CD4-positive, alpha-beta T cell (primary cell): ENCODE results near the gene DLG1. TPM values are rescaled to one million over a fixed set of nuclear protein-coding genes. Genes with fewer than 3 reads are reported as not detected.

Experiments used
- ATAC-seq: fragments of 200-7000 bp; cut with Tn5 transposase; one replicate; pipeline ENCODE4 v1.10.0; 2022; ENCODE audit warnings: mild to moderate bottlenecking; ENCODE audit not compliant: poor library complexity
- CTCF ChIA-PET: fragments of 350-600 bp; sonication (Branson Sonifier 250); formaldehyde crosslinking; loops from one replicate; lab custom pipeline; 2021; ENCODE audit warnings: antibody characterized with exemption, inconsistent platforms; lab: Charles Lee
- POLR2A ChIA-PET: fragments of 350-600 bp; sonication (Branson Sonifier 250); formaldehyde crosslinking; loops from one replicate; lab custom pipeline; 2021; ENCODE audit warnings: antibody characterized with exemption, inconsistent platforms; lab: Charles Lee
- DNase-seq, 14 experiments: peaks; one replicate each; pipeline ENCODE4 v3.0.0-alpha.2; 2013 to 2020; ENCODE audit warnings: mixed read lengths in 2 of 14
- H3K27ac ChIP-seq, 2 donors: one replicate each; pipeline versions ENCODE4 v1.5.1 to v1.7.0; 2013; ENCODE audit warnings: low read length in 2 of 2, low read depth in 1 of 2, mild to moderate bottlenecking in 1 of 2
- H3K27me3 ChIP-seq, 2 experiments: 1 replicate in 1 of 2; 2 replicates in 1 of 2; pipeline versions ENCODE4 v1.6.1 to v1.7.0; 2013; ENCODE audit warnings: low read length in 2 of 2, control low read depth in 1 of 2, mild to moderate bottlenecking in 1 of 2, moderate library complexity in 1 of 2; ENCODE audit not compliant: insufficient read depth in 2 of 2, control insufficient read depth in 1 of 2
- H3K36me3 ChIP-seq: one replicate; pipeline ENCODE4 v1.6.1; 2013; ENCODE audit warnings: low read length, control low read depth; ENCODE audit not compliant: insufficient read depth
- H3K4me1 ChIP-seq: one replicate; pipeline ENCODE4 v1.6.1; 2013; ENCODE audit warnings: low read length, control low read depth; ENCODE audit not compliant: insufficient read depth
- H3K4me3 ChIP-seq: one replicate; pipeline ENCODE4 v1.5.1; 2013; ENCODE audit warnings: mild to moderate bottlenecking, low read length, moderate library complexity
- H3K9me3 ChIP-seq, 2 experiments: 1 replicate in 1 of 2; 2 replicates in 1 of 2; pipeline versions ENCODE4 v1.6.1 to v1.7.0; 2013; ENCODE audit warnings: low read length in 2 of 2, mild to moderate bottlenecking in 2 of 2, control low read depth in 1 of 2, moderate library complexity in 1 of 2; ENCODE audit not compliant: control insufficient read depth in 1 of 2, insufficient read depth in 1 of 2
- H3K27ac Mint-ChIP-seq: one replicate; pipeline ENCODE4 v1.8.0; 2020; ENCODE audit warnings: mixed read lengths
- H3K27me3 Mint-ChIP-seq: one replicate; pipeline ENCODE4 v1.8.0; 2021; ENCODE audit warnings: mixed read lengths
- H3K36me3 Mint-ChIP-seq: one replicate; pipeline ENCODE4 v1.8.0; 2021; ENCODE audit warnings: low read depth, mixed read lengths
- H3K4me1 Mint-ChIP-seq: one replicate; pipeline ENCODE4 v1.8.0; 2021; ENCODE audit warnings: low read depth, mixed read lengths
- H3K4me3 Mint-ChIP-seq: one replicate; pipeline ENCODE4 v1.8.0; 2020; ENCODE audit warnings: mild to moderate bottlenecking, mixed read lengths
- H3K9me3 Mint-ChIP-seq: one replicate; pipeline ENCODE4 v1.8.0; 2020; ENCODE audit warnings: mixed read lengths
- intact Hi-C, 2 experiments: fragments of 100-400 bp; cut with DNase I in 1 of 2; cut with micrococcal nuclease in 1 of 2; formaldehyde crosslinking; loops; one replicate each; pipeline versions ENCODE4 v1.15.1 to v1.9.0; 2023 to 2025; cut with DNase I, micrococcal nuclease
- total RNA-seq, 174 experiments: library from RNA in 2 of 174; stranded (reverse) in 2 of 174; gene quantifications; one replicate each; pipeline ENCODE4 v1.2.3 and lab custom pipeline; 2021 to 2026
- TF ChIP-seq, protein P1 (sequence below): fragments of 200-600 bp; IDR thresholded peaks from one replicate; pipeline ENCODE4 v1.8.0; 2022; ENCODE audit warnings: antibody characterized with exemption, mild to moderate bottlenecking

The DLG1 gene
- total RNA-seq, 2 experiments from 2014 or later: 86.8 to 91.8 TPM

DNA sequence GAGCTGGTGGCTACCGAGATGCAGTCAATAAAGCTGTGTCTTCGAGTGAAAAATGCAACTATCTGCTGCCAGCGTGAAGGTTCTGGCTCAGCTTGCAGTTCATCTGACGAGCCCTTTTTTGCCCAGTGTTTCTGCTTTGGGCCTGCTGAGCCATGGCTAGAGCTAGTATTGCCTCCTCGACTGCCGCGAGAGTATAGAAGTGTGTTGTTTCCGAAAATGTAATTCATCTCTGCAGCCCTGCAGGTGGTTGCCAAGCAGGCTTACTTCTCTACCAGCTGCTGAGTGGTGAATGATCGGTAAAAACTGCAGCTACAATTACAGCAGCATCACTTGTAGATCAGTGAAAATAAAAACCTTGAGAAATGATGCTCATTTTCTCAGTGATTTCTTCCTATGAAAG is 114.8 kb downstream of the DLG1 start:
- no peak for ATAC-seq
- H3K36me3 ChIP-seq: no peaks in the 10 kb centered on the region
- intact Hi-C loops: loop anchor here in 1 of 2 experiments (10.0 kb wide), 1 partner anchor 179 kb away; no protein-coding TSS in a partner anchor
- ChIA-PET POLR2A (interaction anchor here (0.6 to 1.2 kb wide), 2 partner anchors 241 to 907 kb away, joined by 3 to 6 read pairs; partner anchors contain the start of gene NCBP2), CTCF (no interaction called here)
- no peaks in the 10 kb centered on the region for H3K27me3 ChIP-seq
- TF ChIP-seq, protein P1, sequence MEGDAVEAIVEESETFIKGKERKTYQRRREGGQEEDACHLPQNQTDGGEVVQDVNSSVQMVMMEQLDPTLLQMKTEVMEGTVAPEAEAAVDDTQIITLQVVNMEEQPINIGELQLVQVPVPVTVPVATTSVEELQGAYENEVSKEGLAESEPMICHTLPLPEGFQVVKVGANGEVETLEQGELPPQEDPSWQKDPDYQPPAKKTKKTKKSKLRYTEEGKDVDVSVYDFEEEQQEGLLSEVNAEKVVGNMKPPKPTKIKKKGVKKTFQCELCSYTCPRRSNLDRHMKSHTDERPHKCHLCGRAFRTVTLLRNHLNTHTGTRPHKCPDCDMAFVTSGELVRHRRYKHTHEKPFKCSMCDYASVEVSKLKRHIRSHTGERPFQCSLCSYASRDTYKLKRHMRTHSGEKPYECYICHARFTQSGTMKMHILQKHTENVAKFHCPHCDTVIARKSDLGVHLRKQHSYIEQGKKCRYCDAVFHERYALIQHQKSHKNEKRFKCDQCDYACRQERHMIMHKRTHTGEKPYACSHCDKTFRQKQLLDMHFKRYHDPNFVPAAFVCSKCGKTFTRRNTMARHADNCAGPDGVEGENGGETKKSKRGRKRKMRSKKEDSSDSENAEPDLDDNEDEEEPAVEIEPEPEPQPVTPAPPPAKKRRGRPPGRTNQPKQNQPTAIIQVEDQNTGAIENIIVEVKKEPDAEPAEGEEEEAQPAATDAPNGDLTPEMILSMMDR: no peak
- H3K27ac ChIP-seq: no peak overlapping the region
- H3K27ac Mint-ChIP-seq: no peak overlapping the region
- H3K4me3 ChIP-seq: no peak overlapping the region
- DNase-seq: no peak
- H3K4me3 Mint-ChIP-seq: no peak overlapping the region
- no peaks in the 10 kb centered on the region for H3K9me3 Mint-ChIP-seq
- peaks cover 17% of the 10 kb centered on the region for H3K4me1 Mint-ChIP-seq
- H3K9me3 ChIP-seq: no peaks in the 10 kb centered on the region
- no peaks in the 10 kb centered on the region for H3K27me3 Mint-ChIP-seq
- no peaks in the 10 kb centered on the region for H3K4me1 ChIP-seq
- H3K36me3 Mint-ChIP-seq: no peaks in the 10 kb centered on the region

DNA sequence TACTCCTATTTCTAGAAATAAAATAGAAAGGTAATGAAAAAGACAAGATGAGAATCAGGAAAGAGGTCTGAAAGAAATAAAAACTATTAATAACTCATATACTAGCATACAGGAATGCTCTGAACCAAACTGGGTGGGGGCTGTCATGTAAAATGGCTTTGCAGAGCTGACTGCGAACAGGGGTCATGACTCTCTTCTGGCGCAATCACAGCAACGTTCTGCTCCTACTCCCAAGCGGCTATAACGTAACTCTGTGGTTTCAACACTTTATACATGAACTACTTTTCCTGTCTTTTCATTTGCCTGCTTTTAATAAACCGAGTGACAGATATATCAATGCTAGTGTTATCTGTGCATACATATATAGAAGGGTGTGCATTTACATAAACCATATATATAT is 116.7 kb downstream of the DLG1 start:
- Histone ChIP-seq H3K27ac (no peak overlapping the region), H3K27me3 (no peaks in the 10 kb centered on the region), H3K4me3 (no peak overlapping the region), H3K9me3 (no peaks in the 10 kb centered on the region), H3K36me3 (no peaks in the 10 kb centered on the region), H3K4me1 (no peaks in the 10 kb centered on the region)
- Mint-ChIP-seq H3K4me1 (peaks cover 24% of the 10 kb centered on the region), H3K27ac (no peak overlapping the region), H3K36me3 (peaks cover 8% of the 10 kb centered on the region), H3K9me3 (no peaks in the 10 kb centered on the region), H3K27me3 (no peaks in the 10 kb centered on the region), H3K4me3 (no peak overlapping the region)
- peak in 2 of 14 experiments; percentile 30 to 38 for DNase-seq
- intact Hi-C loops: loop anchor here in 1 of 2 experiments (10.0 kb wide), 1 partner anchor 177 kb away; no protein-coding TSS in a partner anchor
- POLR2A ChIA-PET: interaction anchor here (1.4 kb wide), 1 partner anchor 19 kb away, joined by 3 read pairs; no protein-coding TSS in a partner anchor
- no peak for ATAC-seq
- TF ChIP-seq, protein P1: no peak
- CTCF ChIA-PET: no interaction called here

DNA sequence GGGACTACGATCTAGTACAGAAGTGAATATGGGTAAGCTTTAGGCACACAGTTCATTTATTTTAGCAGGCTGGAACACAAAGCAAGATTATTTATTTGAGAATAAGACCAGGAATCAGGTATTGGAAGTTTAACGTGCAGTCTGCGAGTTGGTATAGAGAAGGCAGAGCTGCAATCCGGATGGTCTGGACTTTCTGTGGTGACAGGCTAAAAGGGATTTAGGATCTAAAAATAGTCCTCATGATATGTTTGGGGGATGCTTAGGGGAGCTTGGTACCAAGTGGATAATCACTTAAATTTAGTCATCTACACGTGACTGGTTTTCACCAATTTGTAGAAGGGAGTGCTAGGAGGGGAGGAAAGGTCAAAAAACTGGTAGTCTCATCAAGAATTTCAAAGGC is 119.4 kb downstream of the DLG1 start:
- H3K36me3 Mint-ChIP-seq: peaks cover 12% of the 10 kb centered on the region
- H3K36me3 ChIP-seq: no peaks in the 10 kb centered on the region
- ChIA-PET CTCF (no interaction called here), POLR2A (interaction anchor here (0.5 kb wide), 1 partner anchor 29 kb away, joined by 3 read pairs; no protein-coding TSS in a partner anchor)
- H3K4me3 ChIP-seq: no peak overlapping the region
- no peaks in the 10 kb centered on the region for H3K4me1 ChIP-seq
- no peaks in the 10 kb centered on the region for H3K9me3 Mint-ChIP-seq
- TF ChIP-seq, protein P1: no peak
- DNase-seq: no peak
- intact Hi-C loops: no loop called here
- H3K27me3 ChIP-seq: no peaks in the 10 kb centered on the region
- ATAC-seq: no peak
- no peak overlapping the region for H3K4me3 Mint-ChIP-seq
- H3K4me1 Mint-ChIP-seq: peaks cover 33% of the 10 kb centered on the region
- no peaks in the 10 kb centered on the region for H3K9me3 ChIP-seq
- H3K27ac ChIP-seq: no peak overlapping the region
- no peak overlapping the region for H3K27ac Mint-ChIP-seq
- H3K27me3 Mint-ChIP-seq: no peaks in the 10 kb centered on the region
